Endothelial cell of umbilical vein (primary cell): ENCODE data around the gene WDR13. TPM values are rescaled to one million over a fixed set of nuclear protein-coding genes. Genes with fewer than 3 reads are reported as not detected.

Source experiments
- BruUV-seq: library from RNA; stranded (reverse); fragments of 400-500 nt; replicated peaks from 2 replicates; lab custom pipeline; 2021; lab: Mats Ljungman, UMichigan
- CTCF ChIA-PET: fragments of 300-600, 350-600 bp; sonication (Branson Sonifier 250); formaldehyde crosslinking; loops from one replicate; lab custom pipeline; 2021; ENCODE audit warnings: antibody characterized with exemption, inconsistent platforms; lab: Charles Lee
- POLR2A ChIA-PET: fragments of 300-600, 350-600 bp; sonication (Branson Sonifier 250); formaldehyde crosslinking; loops from one replicate; lab custom pipeline; 2021; ENCODE audit warnings: antibody characterized with exemption, inconsistent platforms; lab: Charles Lee
- DNase-seq: peaks from one replicate; pipeline ENCODE4 v3.0.0-alpha.2; 2011; ENCODE audit warnings: low read depth, low spot score
- FAIRE-seq: peaks from 2 replicates; lab custom pipeline; 2011; peaks lifted over from hg19 to GRCh38; lab: Jason Lieb, UNC
- H2AFZ ChIP-seq: 2 replicates; pipeline ENCODE4 v1.6.0; 2012; ENCODE audit warnings: low read depth, low read length, control low read depth, inconsistent platforms
- H3K27ac ChIP-seq: 2 replicates; pipeline ENCODE4 v1.5.1; 2011; ENCODE audit warnings: low read depth, mild to moderate bottlenecking, control low read depth, low read length, moderate library complexity; ENCODE audit not compliant: insufficient read depth
- H3K27me3 ChIP-seq, 2 experiments: 2 replicates each; pipeline versions ENCODE4 v1.6.0 to v1.6.1; 2011; ENCODE audit warnings: low read length in 2 of 2, mixed read lengths in 1 of 2; ENCODE audit not compliant: control insufficient read depth in 2 of 2, insufficient read depth in 2 of 2
- H3K36me3 ChIP-seq, 2 experiments: 2 replicates in 1 of 2; 3 replicates in 1 of 2; pipeline ENCODE4 v1.5.1; 2011; ENCODE audit warnings: low read length in 2 of 2, mild to moderate bottlenecking in 1 of 2, moderate library complexity in 1 of 2; ENCODE audit not compliant: control insufficient read depth in 2 of 2, insufficient read depth in 2 of 2; ENCODE audit errors: extremely low read depth in 1 of 2
- H3K4me1 ChIP-seq: 3 replicates; pipeline ENCODE4 v1.5.1; 2011; ENCODE audit warnings: mild to moderate bottlenecking, low read length; ENCODE audit not compliant: control insufficient read depth, insufficient read depth; ENCODE audit errors: extremely low read depth
- H3K4me2 ChIP-seq: 2 replicates; pipeline ENCODE4 v1.6.1; 2011; ENCODE audit warnings: low read length, control low read depth, mixed read lengths; ENCODE audit not compliant: insufficient read depth
- H3K4me3 ChIP-seq, 3 experiments: fragments of 200-600 bp in 1 of 3; sonication (generic), shearing (Covaris generic) in 1 of 3; replicated peaks in 1 of 3; 2 replicates each; pipeline ENCODE4 v1.5.1; 2011 to 2016; ENCODE audit warnings: control low read depth in 3 of 3, low read length in 3 of 3, mild to moderate bottlenecking in 2 of 3, inconsistent platforms in 1 of 3, low read depth in 1 of 3, moderate library complexity in 1 of 3; ENCODE audit not compliant: insufficient read depth in 1 of 3
- H3K79me2 ChIP-seq: 2 replicates; pipeline ENCODE4 v1.6.0; 2012; ENCODE audit warnings: low read length, inconsistent platforms; ENCODE audit not compliant: control insufficient read depth, insufficient read depth
- H3K9ac ChIP-seq: replicated peaks from 2 replicates; pipeline ENCODE3; 2011; ENCODE audit warnings: low read length, control low read depth; ENCODE audit not compliant: insufficient read depth; ENCODE audit errors: extremely low read depth
- H3K9me1 ChIP-seq: replicated peaks from 3 replicates; pipeline ENCODE4 v1.6.0; 2011; ENCODE audit warnings: mild to moderate bottlenecking, low read length; ENCODE audit not compliant: control insufficient read depth, insufficient read depth; ENCODE audit errors: extremely low read depth
- H3K9me3 ChIP-seq: replicated peaks from 2 replicates; pipeline ENCODE4 v1.5.1; 2012; ENCODE audit warnings: low read length, inconsistent platforms; ENCODE audit not compliant: control insufficient read depth, insufficient read depth
- H4K20me1 ChIP-seq: replicated peaks from 2 replicates; pipeline ENCODE3; 2011; ENCODE audit warnings: mild to moderate bottlenecking, low read length; ENCODE audit not compliant: control insufficient read depth, insufficient read depth; ENCODE audit errors: extremely low read depth
- EZH2 ChIP-seq: IDR thresholded peaks from 2 replicates; pipeline ENCODE4 v1.6.1; 2012; ENCODE audit warnings: borderline replicate concordance, low read depth, mild to moderate bottlenecking, moderate library complexity, low read length, inconsistent platforms; ENCODE audit not compliant: severe bottlenecking
- FOS ChIP-seq: IDR thresholded peaks from 2 replicates; pipeline ENCODE4 v1.6.1; 2011; ENCODE audit warnings: mild to moderate bottlenecking, low read length, moderate library complexity, borderline replicate concordance; ENCODE audit not compliant: insufficient read depth
- GATA2 ChIP-seq: IDR thresholded peaks from 2 replicates; pipeline ENCODE4 v1.7.0; 2011; ENCODE audit warnings: low read depth, mild to moderate bottlenecking, moderate library complexity, mixed read lengths, low read length; ENCODE audit not compliant: insufficient read length, insufficient read depth
- JUN ChIP-seq: IDR thresholded peaks from 2 replicates; pipeline ENCODE4 v1.6.1; 2011; ENCODE audit warnings: borderline replicate concordance, low read depth; ENCODE audit not compliant: insufficient read length, insufficient read depth
- MYC ChIP-seq: IDR thresholded peaks from one replicate; pipeline ENCODE4 v1.6.1; 2011; ENCODE audit warnings: mild to moderate bottlenecking, low read depth, low read length
- POLR2A ChIP-seq: IDR thresholded peaks from 2 replicates; pipeline ENCODE4 v1.6.1; 2012; ENCODE audit warnings: low read depth, mild to moderate bottlenecking, control low read depth, low read length
- POLR2AphosphoS5 ChIP-seq: IDR thresholded peaks from 2 replicates; pipeline ENCODE4 v1.6.1; 2012; ENCODE audit warnings: low read depth, mild to moderate bottlenecking, control low read depth, low read length, moderate library complexity; ENCODE audit not compliant: insufficient read depth
- dilution Hi-C: fragments of 300-500 bp; cut with MboI; formaldehyde crosslinking; loops from one replicate; pipeline ENCODE4 v1.15.0; 2019; ENCODE audit warnings: low sequenced_read_pairs; ENCODE audit not compliant: extremely low pct_ligation_motif_present
- intact Hi-C: fragments of 100-400 bp; cut with micrococcal nuclease; formaldehyde crosslinking; loops from one replicate; pipeline ENCODE4 v1.10.0; 2022
- polyA plus RNA-seq, 4 experiments: library from polyadenylated mRNA; depleted of rRNA in 3 of 4; stranded (reverse) in 3 of 4; unstranded in 1 of 4; fragments of >200 nt; gene quantifications; 2 replicates each; pipeline versions ENCODE4 v1.2.1 to v1.2.3, GENCODE V29; 2011 to 2012; ENCODE audit warnings: missing spikeins in 1 of 4
- total RNA-seq: library from RNA; stranded (reverse); gene quantifications from 2 replicates; pipeline ENCODE4 v1.2.3, GENCODE V29; 2021
- TF ChIP-seq, protein P1 (sequence below), 2 donors: IDR thresholded peaks; 1 replicate in 1 of 2; 2 replicates in 1 of 2; pipeline ENCODE4 v1.5.1; 2011; ENCODE audit warnings: low read length in 2 of 2, mild to moderate bottlenecking in 2 of 2, moderate library complexity in 2 of 2, control low read depth in 1 of 2, inconsistent platforms in 1 of 2, low read depth in 1 of 2; ENCODE audit not compliant: insufficient read depth in 1 of 2; ENCODE audit errors: extremely low read depth in 1 of 2
- TF ChIP-seq, protein P2 (sequence below): IDR thresholded peaks from 2 replicates; pipeline ENCODE4 v1.6.1; 2011; ENCODE audit not compliant: insufficient read depth, insufficient read length

Gene WDR13
- total and polyA plus RNA-seq, 2 donors (not counting 3 experiments of a cell fraction or from before 2014, with no cell fraction given): 85.0 to 169 TPM

DNA sequence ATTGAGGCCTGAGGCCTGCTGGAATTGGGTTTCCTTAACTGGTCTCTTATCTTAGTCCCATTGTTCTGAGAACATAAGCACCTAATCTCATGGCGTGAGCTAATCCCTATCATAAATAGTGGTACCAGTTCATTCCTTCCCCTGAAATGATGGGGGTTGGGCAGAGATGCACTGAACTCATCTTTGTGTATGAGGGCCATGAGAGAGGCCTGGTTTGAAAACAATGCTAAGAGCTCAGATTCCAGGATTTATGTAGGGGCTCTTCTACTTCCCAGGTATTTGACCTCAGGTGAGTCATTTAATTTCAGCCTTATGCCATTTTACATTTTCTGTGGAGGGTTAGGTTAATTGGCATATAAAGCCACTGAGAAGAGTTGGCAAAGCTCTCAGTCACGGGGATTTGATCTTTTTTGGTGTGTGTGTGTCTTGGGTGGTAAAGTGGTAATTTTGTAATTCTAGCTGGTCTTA is 18.6 kb upstream of the WDR13 start:
- no peaks in the 10 kb centered on the region for H3K9me3 ChIP-seq
- DNase-seq: no peak
- H2AFZ ChIP-seq: no peak overlapping the region
- H3K4me2 ChIP-seq: no peak overlapping the region
- CTCF ChIA-PET: interaction anchor here (1.0 to 1.4 kb wide), 2 partner anchors 12 to 18 kb away, joined by 3 read pairs; no protein-coding TSS in a partner anchor
- peaks cover 20% of the 10 kb centered on the region for H3K4me1 ChIP-seq
- peaks cover 6 to 18% of the 10 kb centered on the region in 2 experiments for H3K36me3 ChIP-seq
- dilution Hi-C loops (no loop called here), intact Hi-C loops (no loop called here)
- H4K20me1 ChIP-seq: no peaks in the 10 kb centered on the region
- TF ChIP-seq MYC (no peak), GATA2 (no peak), JUN (no peak), FOS (no peak), EZH2 (no peak), POLR2A (no peak), POLR2AphosphoS5 (no peak)
- TF ChIP-seq, protein P1, sequence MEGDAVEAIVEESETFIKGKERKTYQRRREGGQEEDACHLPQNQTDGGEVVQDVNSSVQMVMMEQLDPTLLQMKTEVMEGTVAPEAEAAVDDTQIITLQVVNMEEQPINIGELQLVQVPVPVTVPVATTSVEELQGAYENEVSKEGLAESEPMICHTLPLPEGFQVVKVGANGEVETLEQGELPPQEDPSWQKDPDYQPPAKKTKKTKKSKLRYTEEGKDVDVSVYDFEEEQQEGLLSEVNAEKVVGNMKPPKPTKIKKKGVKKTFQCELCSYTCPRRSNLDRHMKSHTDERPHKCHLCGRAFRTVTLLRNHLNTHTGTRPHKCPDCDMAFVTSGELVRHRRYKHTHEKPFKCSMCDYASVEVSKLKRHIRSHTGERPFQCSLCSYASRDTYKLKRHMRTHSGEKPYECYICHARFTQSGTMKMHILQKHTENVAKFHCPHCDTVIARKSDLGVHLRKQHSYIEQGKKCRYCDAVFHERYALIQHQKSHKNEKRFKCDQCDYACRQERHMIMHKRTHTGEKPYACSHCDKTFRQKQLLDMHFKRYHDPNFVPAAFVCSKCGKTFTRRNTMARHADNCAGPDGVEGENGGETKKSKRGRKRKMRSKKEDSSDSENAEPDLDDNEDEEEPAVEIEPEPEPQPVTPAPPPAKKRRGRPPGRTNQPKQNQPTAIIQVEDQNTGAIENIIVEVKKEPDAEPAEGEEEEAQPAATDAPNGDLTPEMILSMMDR (IDR thresholded peaks at IDR 0.05; ENCODE audit: extremely low read depth in 1 of 2, insufficient read depth in 1 of 2, low read depth in 1 of 2, low read length in 2 of 2): no peak
- TF ChIP-seq, protein P2, sequence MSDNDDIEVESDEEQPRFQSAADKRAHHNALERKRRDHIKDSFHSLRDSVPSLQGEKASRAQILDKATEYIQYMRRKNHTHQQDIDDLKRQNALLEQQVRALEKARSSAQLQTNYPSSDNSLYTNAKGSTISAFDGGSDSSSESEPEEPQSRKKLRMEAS: no peak
- FAIRE-seq: peak; percentile 40
- no TSS peak for BruUV-seq
- peaks cover 23% of the 10 kb centered on the region for H3K79me2 ChIP-seq
- H3K9ac ChIP-seq: no peak overlapping the region
- no peak overlapping the region for H3K27ac ChIP-seq
- POLR2A ChIA-PET: interaction anchor here (0.6 to 1.7 kb wide), 4 partner anchors 11 to 21 kb away, joined by 3 to 7 read pairs (median 6); no protein-coding TSS in a partner anchor
- no peaks in the 10 kb centered on the region for H3K27me3 ChIP-seq
- H3K9me1 ChIP-seq: no peaks in the 10 kb centered on the region
- H3K4me3 ChIP-seq: no peak overlapping the region
